GM18868 (cell line): ENCODE results near the gene PTGR2.
"Not testable (repeated sequence)": the region's sequence is repeated elsewhere in the genome, so short reads cannot be mapped to it uniquely, and the experiment has no call there.

Experiments used
- ATAC-seq: cut with Tn5 transposase; IDR thresholded peaks from one replicate; pipeline ENCODE4 v1.9.1; 2021; ENCODE audit warnings: mild to moderate bottlenecking, moderate library complexity; ENCODE audit not compliant: unreplicated experiment

PTGR2 gene

GRCh38 chr14:73851567-73852382 is at the start of gene PTGR2:
Gene PTGR2, plus strand, starts transcription at chr14:73851831. Its CDS starts 7,032 bp downstream, at chr14:73858863.
- peak; percentile 87 for ATAC-seq

DNA sequence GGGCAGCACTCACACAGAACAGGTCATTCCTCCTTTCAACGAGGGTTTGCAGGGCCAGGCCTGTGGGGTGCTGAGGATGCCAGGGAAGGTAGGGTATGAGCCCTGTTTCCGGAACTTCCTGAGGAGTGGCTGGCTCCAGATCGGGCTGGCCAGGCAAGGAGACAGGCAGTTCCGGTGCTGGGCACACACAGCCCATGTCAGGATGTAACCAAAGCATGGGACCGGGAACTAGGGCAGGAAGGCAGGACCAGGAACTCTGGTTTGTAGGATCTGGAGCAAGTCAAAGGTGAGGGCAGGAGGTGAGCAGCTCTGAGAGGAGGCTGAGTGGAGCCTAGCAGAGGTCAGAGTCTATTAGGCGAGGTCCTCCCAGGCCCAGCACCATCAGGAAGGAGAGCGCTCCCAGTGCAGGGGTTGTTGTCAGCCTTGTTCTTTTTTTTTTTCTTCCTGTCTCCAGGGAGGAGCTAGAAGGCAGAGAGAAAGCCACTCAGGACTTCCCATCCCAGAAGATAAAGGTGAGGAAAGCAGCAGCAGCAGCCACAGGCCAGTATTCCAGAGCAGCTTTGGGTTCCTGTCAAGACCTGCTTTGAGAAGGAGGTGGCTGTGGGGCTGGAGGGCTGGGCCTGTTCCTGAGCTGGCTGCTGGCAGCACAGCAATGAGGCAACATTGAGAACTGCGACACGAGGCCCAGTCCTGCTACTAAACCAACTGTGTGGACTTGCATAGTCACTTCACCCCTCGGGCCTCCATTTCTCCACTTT is 49.0 kb upstream of the PTGR2 start:
- no peak for ATAC-seq

DNA sequence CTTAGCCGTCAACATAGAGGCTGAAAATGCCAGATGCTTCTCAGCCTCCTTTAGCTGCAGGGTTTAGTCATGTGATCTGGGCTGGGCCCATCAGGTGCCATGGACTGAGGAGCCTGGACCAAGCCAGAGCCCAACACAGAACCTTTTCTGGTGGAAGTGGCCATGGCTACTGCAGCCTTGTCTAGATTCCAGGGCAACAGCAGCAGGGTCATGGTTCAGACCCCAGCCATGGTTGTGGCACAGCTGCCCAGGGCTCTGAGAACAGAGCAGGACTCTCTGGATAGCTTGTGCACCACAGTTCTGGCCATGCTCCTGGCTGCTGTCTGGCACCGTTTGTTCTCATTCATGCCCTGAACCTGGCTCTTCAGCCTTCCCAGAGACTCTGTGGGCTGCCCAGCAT is 47.0 kb upstream of the PTGR2 start:
- ATAC-seq, result no peak

DNA sequence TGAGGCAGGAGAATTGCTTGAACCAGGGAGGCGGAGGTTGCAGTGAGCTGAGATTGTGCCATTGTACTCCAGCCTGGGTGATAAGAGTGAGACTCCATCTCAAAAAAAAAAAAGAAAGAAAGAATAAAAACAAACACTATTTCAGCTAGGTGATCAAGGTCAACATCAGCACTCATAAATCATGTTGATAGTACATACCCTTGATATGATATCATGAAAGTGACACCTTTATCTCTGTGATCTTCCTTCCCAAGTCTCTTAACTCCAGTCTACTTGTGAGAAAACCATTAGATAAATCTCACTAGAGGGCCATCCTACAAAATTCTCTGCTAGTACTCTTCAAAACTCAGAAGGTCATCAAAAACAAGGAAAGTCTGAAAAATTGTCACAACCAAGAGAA is 44.2 kb upstream of the PTGR2 start:
- no peak for ATAC-seq

DNA sequence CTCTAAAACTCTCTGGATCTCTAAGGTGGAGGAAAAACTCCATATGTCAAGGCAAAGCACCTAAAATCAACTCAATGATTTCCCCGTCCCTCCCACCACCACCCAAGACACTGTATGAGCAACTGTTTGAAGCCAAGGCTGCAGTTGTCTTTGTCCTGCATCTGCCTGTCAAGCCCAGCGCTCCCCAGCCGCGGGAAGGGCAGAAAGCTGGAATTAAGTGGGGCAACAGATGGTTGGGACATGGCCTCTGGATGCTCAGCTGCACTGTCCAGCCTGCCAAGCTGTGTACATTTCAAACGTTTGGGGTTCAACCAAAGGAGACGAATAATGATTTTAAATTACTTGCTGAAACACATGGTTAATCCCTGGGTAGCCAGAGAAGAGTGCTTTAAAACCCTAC is 42.2 kb upstream of the PTGR2 start:
- no peak for ATAC-seq

GRCh38 chr14:73810478-73811163 is 41.0 kb upstream of the PTGR2 start:
- ATAC-seq, result no peak

GRCh38 chr14:73811164-73811503 is 40.5 kb upstream of the PTGR2 start:
- ATAC-seq, result no peak

- no peak for ATAC-seq
Measured at GRCh38 chr14:73814153-73814552, 37.5 kb upstream of the PTGR2 start.

DNA sequence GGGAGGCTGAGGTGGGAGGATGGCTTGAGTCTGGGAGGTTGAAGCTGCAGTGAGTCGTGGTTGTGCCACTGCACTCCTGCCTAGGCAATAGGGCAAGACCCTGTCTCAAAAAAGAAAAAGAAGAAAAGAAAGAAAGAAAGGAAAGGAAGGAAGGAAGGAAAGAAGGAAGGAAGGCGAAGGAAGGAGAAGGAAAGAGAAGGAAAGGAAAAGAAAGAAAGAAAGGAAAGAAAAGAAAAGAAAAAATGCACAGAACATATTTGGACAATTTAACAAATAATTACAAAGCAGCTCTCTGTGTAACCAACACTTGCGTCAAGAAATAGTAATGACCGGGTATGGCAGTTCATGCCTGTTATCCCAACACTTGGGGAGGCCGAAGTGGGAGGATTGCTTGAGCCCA is 35.8 kb upstream of the PTGR2 start:
- ATAC-seq, result no peak

- ATAC-seq, result no peak
Measured at GRCh38 chr14:73816393-73816816, 35.2 kb upstream of the PTGR2 start.

GRCh38 chr14:73817020-73817655 is 34.5 kb upstream of the PTGR2 start:
- ATAC-seq, result no peak

GRCh38 chr14:73818821-73819220 is 32.8 kb upstream of the PTGR2 start:
- no peak for ATAC-seq

- no peak for ATAC-seq
Measured at GRCh38 chr14:73820631-73821030, 31.0 kb upstream of the PTGR2 start.

DNA sequence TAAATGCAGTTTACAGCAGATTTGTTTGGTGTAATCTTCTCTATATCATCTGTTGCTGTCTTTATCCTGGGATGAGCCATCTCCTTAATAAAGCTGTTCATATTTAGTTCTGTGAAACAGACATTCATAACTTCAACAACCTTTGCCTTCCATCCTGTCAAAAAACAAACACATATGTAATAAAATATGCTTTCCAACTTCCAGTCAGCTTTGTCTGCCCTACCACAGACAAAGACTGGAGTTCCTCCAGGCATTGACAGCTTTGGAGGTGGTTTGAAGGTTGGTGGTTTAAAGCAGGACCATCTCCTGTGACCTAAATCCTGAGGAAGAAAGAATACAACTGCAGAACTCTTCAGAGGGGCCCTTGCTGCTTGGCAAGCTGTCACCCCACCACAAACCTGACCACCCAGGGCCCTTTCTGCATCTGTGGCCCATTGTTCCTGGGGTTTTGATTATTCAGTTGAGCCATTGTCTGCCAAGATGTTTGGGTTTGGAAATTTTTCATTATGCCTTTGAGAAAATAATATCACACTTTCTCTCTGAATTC is 28.2 kb upstream of the PTGR2 start:
- ATAC-seq, result no peak

DNA sequence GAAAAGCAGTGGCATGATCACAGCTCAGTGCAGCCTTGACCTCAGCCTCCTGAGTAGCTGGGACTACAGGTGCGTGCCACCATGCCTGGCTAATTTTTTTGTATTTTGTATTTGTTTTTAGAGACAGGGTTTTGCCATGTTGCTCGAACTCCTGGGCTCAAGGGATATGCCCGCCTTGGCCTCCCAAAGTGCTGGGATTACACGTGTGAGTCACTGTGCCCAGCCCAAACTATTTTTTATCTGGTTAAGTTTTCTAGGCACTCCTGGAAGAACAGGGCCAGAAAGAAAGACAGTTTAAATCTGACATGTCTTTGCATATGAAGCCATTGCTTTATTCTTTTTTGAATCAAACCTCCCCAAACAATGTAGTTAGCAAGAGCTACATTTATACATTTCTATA is 27.5 kb upstream of the PTGR2 start:
- no peak for ATAC-seq

- no peak for ATAC-seq
Measured at GRCh38 chr14:73824536-73824935, 27.1 kb upstream of the PTGR2 start.

DNA sequence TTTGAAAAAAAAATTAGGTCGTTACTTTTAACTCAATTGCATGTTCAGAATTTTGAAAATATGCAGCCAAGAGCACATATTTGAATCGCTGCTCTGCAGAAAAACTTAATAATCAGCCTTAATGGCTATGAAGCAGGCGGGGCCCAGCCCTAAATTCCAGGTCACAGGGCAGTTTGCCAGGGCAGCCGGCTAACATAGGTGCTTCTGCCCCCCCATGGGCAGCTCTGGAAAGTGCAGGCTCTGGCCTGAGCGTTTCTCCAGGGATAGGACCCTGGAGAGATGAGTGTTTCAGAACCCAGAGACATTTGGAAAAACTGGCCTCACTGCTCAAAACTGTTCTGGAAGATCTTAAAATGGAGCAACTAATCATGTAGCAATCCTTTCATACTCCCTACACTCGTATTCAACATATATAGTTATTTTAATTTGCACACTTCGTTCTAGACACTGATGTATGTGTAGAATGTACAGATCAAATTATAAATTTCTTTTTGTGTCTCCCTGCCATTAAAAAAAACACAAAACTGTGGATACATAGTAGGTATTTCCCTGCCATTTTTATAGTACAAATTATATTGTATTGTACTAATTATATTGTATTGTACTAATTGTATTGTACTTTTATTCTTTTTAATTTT is 26.0 kb upstream of the PTGR2 start:
- peak; percentile 66 for ATAC-seq

DNA sequence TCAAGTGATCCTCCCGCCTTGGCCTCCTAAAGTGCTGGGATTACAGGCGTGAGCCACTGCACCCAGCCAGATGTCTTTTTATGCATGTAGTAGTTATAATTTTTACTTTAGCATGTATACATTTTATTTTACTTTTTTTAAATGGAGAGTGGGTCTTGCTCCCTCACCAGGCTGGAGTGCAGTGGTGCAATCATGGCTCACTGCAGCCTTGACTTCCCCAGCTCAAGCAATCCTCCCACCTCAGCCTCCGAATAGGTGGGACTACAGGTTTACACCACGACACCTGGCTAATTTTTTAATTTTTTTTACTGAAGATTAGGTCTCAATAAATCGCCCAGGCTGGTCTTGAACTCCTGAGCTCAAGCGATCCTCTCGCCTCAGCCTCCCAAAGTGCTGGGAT is 24.4 kb upstream of the PTGR2 start:
- not testable (repeated sequence) for ATAC-seq

- no peak for ATAC-seq
Measured at GRCh38 chr14:73829071-73829470, 22.6 kb upstream of the PTGR2 start.
